Panc1 (cell line): ENCODE measurements around the gene CRELD2.

Experiments
- POLR2AphosphoS5 ChIP-seq: IDR thresholded peaks from 2 replicates; pipeline ENCODE4 v1.6.1; 2012; ENCODE audit warnings: mild to moderate bottlenecking, low read depth, low read length, moderate library complexity
- SIN3A ChIP-seq: IDR thresholded peaks from 2 replicates; pipeline ENCODE4 v1.6.1; 2012; ENCODE audit warnings: low read depth, mild to moderate bottlenecking, low read length, moderate library complexity, borderline replicate concordance; ENCODE audit not compliant: insufficient read depth
- TCF7L2 ChIP-seq: IDR thresholded peaks from 2 replicates; pipeline ENCODE4 v1.6.1; 2011; ENCODE audit warnings: mild to moderate bottlenecking, low read depth, low read length, inconsistent platforms
- TF ChIP-seq, protein P1 (sequence below), 2 experiments: IDR thresholded peaks; 2 replicates each; pipeline ENCODE4 v1.6.1; 2011 to 2012; ENCODE audit warnings: low read depth in 2 of 2, control low read depth in 1 of 2, low read length in 1 of 2, mild to moderate bottlenecking in 1 of 2, moderate library complexity in 1 of 2; ENCODE audit not compliant: insufficient read depth in 1 of 2
- TF ChIP-seq, protein P2 (sequence below): fragments of 450-650 bp; IDR thresholded peaks from 2 replicates; pipeline ENCODE4 v1.5.1; 2017; ENCODE audit warnings: mild to moderate bottlenecking

DNA sequence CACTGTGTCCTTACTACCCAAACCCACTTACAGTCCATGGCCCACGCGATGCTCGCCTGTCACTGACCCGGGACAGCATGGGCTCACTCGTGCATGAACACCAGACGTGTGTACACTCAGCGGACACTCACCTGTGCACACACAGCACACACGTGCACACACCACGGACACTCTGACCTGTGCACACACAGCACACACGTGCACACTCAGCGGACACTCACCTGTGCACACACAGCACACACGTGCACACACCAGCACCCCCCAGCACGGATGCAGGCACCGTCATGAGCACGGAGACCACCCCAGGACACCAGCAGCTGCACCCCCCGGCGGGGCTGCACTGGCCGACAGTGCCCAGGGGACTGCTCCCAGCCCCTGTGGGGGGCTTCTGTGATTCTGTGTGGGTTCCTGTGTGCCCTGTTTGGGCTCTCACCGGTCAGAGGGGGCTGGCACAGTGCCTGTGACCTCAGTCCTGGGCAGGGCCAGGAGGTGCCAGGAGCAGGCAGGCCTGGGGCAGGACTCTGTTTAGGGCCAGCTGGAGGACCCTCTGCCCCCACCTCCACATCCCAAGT, 20.2 kb downstream of the CRELD2 start:
- TF ChIP-seq, protein P1, sequence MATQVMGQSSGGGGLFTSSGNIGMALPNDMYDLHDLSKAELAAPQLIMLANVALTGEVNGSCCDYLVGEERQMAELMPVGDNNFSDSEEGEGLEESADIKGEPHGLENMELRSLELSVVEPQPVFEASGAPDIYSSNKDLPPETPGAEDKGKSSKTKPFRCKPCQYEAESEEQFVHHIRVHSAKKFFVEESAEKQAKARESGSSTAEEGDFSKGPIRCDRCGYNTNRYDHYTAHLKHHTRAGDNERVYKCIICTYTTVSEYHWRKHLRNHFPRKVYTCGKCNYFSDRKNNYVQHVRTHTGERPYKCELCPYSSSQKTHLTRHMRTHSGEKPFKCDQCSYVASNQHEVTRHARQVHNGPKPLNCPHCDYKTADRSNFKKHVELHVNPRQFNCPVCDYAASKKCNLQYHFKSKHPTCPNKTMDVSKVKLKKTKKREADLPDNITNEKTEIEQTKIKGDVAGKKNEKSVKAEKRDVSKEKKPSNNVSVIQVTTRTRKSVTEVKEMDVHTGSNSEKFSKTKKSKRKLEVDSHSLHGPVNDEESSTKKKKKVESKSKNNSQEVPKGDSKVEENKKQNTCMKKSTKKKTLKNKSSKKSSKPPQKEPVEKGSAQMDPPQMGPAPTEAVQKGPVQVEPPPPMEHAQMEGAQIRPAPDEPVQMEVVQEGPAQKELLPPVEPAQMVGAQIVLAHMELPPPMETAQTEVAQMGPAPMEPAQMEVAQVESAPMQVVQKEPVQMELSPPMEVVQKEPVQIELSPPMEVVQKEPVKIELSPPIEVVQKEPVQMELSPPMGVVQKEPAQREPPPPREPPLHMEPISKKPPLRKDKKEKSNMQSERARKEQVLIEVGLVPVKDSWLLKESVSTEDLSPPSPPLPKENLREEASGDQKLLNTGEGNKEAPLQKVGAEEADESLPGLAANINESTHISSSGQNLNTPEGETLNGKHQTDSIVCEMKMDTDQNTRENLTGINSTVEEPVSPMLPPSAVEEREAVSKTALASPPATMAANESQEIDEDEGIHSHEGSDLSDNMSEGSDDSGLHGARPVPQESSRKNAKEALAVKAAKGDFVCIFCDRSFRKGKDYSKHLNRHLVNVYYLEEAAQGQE (IDR thresholded peaks at IDR 0.05; ENCODE audit: insufficient read depth in 1 of 2, low read depth in 2 of 2, low read length in 1 of 2), result no peak
- TF ChIP-seq, protein P2, sequence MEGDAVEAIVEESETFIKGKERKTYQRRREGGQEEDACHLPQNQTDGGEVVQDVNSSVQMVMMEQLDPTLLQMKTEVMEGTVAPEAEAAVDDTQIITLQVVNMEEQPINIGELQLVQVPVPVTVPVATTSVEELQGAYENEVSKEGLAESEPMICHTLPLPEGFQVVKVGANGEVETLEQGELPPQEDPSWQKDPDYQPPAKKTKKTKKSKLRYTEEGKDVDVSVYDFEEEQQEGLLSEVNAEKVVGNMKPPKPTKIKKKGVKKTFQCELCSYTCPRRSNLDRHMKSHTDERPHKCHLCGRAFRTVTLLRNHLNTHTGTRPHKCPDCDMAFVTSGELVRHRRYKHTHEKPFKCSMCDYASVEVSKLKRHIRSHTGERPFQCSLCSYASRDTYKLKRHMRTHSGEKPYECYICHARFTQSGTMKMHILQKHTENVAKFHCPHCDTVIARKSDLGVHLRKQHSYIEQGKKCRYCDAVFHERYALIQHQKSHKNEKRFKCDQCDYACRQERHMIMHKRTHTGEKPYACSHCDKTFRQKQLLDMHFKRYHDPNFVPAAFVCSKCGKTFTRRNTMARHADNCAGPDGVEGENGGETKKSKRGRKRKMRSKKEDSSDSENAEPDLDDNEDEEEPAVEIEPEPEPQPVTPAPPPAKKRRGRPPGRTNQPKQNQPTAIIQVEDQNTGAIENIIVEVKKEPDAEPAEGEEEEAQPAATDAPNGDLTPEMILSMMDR, result no peak
- TF ChIP-seq POLR2AphosphoS5 (no peak), SIN3A (no peak), TCF7L2 (no peak)
